Dedifferentiated amniotic fluid mesenchymal stem cell (primary cell): ENCODE results near the gene ARHGEF19.
"Not testable (repeated sequence)": the region's sequence is repeated elsewhere in the genome, so short reads cannot be mapped to it uniquely, and the experiment has no call there.

Experiments
- DNase-seq: peaks from one replicate; pipeline ENCODE4 v3.0.0-alpha.2; 2016; ENCODE audit errors: extremely low spot score

Gene ARHGEF19

GRCh38 chr1:16167331-16168143 is 44.9 kb downstream of the ARHGEF19 start:
- no peak for DNase-seq

GRCh38 chr1:16166117-16166516 is 46.3 kb downstream of the ARHGEF19 start:
- DNase-seq, result no peak

DNA sequence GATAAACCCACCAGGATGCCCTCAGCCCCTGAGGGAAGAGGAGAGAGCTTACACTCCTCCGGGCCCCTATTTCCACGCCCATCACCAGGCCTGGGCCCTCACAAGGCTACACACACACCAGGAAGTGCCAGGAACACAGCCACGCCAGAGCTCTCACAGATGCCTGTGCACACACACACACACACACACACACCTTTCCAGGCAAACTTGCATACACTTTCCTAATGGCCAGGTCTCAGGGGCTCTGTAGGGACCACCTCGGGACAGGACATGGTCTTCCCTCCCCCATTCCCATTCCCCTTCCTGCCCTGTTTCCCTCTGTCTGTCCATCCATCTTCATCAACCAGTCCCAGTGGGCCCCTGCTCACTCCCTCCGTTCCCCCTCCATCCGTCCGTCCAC is 46.9 kb downstream of the ARHGEF19 start:
- no peak for DNase-seq

DNA sequence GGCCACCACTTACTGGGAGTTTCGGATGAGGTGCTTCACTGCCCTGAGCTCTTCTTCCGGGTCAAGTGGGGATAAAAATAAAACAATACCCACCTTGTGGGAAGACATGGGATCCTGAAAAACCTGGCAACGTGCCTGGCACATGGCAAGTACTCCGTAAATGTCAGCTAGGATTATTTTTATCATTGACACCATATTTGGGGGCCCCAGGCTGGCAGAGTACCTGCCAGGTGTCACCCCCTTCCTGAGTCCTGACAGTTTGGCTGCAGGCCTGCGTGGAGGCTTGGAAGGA is 47.4 kb downstream of the ARHGEF19 start:
- no peak for DNase-seq

DNA sequence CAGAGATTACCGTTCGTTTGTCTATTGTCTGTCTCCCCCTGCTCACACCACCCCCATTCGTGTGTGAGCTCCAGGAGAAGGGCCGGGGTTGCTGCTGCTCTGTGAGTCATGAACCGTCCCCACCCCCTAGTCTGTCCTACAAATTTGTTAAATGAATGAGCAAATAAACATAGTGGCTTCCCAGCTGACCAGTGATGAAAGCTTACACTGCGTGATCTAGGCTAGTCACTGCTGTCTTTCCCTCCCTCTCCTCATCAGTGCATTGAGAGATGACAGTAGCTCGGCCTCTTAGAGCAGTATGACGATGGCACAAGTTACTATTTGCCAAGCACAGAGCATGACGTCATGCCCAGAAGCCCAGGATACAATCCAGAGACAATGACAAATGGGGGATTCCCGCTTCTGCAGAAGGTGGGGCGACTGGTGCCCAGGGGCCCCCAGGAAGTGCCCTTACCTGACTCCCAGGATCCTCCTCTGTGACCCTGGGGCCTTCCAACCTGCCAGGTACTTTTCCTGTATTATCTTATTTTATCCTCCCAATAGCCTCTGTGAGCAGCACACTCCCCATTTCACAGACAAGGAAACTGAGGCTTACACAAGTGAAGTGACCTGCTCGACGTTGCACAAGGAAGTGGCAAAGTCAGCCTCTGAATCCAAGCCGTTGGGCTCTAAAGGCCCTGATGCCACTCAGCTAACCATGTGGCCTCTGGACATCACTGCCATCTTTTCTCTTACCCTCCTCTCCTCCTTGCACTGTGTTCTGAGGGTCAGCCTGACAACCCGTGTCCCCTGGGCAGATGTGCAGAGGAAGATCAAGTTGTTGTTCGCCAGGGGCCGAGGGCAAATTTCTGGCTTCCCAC is 48.0 kb downstream of the ARHGEF19 start:
- DNase-seq, result peak; percentile 93

DNA sequence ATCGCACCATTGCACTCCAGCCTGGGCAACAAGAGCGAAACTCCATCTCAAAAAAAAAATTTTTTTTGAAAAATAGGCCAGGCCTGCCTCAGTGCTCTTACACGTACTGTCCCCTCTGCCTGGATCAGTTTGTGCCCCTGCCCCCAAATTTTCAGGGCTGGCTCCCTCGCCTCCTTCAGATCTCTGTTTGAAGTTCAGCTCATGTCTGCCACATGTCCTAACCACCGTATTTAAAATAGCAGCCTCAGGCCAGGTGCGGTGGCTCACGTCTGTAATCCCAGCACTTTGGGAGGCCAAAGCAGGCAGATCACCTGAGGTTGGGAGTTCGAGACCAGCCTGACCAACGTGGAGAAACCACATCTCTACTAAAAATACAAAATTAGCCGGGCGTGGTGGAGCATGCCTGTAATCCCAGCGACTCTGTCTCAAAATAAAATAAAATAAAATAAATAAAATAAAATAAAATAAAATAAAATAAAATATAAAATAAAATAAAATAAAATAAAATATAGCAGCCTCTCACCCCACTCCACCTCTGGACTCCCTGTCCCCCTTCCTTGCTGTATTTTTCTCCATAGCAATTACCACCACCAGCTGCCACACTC is 48.7 kb downstream of the ARHGEF19 start:
- DNase-seq, result not testable (repeated sequence)

DNA sequence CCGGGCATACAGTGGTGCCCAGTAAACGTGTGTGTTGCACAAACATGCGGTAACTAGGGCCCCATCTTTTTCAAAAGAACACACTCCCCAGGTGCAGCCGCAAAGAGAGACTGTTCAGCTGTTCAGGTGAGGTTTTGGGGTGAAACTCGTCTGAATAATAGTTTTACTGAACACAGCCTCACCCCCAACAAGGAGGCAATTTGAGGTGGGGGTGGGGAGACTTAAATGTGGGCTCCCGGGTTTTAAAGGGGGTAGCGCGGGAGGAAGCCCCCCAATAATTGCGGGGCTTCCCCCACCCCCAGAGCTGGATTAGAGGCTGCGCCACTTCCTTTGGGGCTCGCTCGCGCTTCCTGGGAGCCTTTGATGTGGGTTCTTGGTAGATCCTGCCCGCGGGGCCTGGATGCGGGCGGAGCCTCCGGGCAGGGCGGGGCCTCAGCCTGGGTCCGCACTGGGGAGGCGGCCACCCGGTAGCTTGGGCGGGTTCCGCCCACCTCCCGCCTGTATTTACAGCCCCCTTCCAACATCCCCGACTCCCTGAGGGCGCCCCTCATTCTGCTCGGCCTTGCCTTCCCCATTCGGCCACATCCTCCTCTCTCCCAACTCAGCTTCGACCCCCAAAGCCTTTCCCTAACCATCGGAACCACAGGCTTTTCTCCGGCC is 50.2 kb downstream of the ARHGEF19 start:
- DNase-seq, result no peak

DNA sequence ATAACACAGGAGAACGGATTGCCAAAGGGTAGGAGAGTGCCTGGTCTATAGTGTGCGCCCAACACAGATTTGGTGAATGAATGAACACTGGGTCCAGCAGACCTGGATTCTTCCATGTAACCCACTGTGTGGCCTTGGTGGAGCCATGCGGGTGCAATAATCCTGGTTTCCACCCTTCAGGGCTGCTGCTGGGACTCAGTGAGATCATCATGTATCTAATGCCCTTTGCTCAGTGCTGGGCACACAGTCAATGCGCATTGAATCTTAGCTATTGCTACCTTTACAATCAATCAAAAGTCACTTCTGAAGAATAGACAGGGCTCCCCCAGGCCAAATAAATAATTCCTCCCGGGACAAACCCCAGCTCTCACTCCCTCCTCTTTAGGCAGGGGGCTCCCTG is 50.7 kb downstream of the ARHGEF19 start:
- DNase-seq, result no peak

DNA sequence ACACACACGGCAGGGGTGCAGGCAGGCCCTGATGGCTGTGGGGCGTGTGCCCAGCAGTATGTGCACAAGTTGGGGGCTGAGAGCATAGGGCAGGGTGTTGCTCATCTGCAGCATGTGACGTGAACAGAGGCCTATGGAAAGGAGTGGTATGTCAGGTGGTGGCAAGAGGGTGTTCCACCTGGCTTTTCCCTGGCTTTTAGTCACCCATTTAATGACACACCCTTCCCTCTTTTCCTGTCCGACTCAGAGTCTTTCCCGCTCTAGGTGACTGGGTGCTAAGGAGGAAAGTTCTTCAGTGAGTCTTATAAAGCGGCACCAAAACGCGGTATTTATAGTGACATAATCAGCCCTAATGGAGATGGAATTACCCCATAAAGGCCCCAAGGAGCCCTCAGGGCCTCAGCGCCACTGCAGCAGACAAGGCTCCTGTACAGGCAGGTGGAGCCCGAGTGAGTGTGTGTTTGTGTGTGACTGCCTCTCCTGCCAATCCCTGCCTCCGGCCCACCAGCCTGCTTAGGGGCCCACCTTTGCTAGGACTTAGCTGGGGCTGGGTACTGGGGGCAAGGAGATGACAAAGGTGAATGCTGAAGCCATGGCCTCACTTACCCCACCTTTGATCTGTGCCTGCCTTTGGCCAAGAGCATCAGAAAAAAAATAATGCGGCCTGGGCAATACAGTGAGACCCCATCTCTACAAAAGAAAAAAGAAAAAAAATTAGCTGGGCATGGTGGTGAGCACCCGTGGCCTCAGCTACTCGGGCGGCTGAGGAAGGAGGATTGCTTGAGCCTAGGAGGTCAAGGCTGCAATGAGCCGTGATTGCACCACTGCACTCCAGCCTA is 53.2 kb downstream of the ARHGEF19 start:
- no peak for DNase-seq

GRCh38 chr1:16158025-16158424 is 54.4 kb downstream of the ARHGEF19 start:
- no peak for DNase-seq

DNA sequence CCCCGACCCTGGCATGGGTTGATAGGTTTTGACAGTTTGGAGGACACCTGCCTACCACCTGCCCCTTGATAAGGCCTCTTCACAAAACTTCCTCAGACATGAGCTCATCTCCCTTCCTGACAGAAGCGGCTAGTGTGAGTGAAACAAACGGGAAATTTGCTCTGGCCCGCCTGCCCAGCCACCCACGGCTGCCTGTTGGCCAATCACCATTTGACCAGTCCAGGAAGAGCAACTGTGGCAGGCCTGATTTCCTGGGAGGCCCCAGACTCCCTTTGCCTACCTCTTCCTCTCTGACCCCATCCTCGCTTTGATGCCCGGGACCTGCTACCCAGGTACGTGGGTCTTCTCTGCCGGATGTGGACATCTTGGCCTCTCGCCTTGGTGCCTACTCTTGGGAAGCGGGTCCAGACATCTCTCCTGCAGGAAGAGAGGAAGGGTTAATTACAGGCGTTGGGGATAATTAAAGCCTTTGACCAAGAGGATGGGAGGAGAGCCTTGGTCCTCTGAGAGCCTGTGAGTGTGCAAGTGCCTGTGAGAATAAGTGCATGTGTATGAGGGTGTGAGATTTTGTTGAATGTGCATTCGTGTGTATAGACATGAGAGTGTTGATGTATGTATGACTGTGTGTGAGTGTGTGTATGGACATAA is 55.5 kb downstream of the ARHGEF19 start:
- DNase-seq, result no peak

GRCh38 chr1:16155537-16156410 is 56.7 kb downstream of the ARHGEF19 start, which contains the start of gene EPHA2:
TSS of gene EPHA2 (minus strand) at chr1:16156069. CDS start at chr1:16155932, 137 bp downstream.
- DNase-seq, result peak; percentile 83

DNA sequence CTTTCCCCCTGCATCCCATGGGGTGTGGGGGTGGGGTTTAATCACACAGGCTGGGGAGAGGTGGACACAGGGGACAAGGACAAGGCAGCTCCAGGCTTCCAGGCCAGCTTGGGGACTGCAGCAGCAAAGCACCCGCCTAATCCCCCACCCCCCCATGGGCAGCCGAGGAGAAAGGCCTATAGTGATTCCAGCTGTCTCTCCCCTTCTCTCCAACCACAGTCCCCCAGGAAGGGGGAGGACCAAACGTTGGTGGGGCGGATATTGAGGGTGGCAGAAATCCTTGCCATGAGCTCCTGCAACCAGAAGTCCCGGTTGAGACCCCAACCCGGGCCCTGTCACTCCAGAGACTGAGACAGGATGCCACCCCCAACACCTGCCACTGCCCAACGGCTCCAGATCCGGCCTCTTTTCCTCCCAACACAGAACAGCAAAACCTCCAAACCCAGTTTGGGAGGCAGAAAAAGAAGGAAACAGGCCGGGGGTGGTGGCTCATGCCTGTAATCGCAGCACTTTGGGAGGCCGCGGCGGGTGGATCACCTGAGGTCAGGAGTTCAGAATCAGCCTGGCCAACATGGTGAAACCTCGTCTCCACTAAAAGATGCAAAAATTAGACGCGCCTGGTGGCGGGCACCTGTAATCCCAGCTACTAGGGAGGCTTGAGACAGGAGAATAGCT is 58.3 kb downstream of the ARHGEF19 start:
- no peak for DNase-seq

- DNase-seq, result no peak
These were observed 59.1 kb downstream of the ARHGEF19 start for GRCh38 chr1:16153096-16153998.

GRCh38 chr1:16152481-16153087 is 59.9 kb downstream of the ARHGEF19 start:
- DNase-seq, result no peak

- no peak for DNase-seq
These were observed 60.5 kb downstream of the ARHGEF19 start for GRCh38 chr1:16151995-16152384.

GRCh38 chr1:16151196-16151994 is 61.1 kb downstream of the ARHGEF19 start:
- peak; percentile 42 for DNase-seq
